ENCODE measurements around the gene RELN. TPM values are rescaled to one million over a fixed set of nuclear protein-coding genes. Genes with fewer than 3 reads are reported as not detected.

The RELN gene
- polyA plus RNA-seq, 1 donor (not counting 4 experiments of a cell fraction or from before 2014, with no cell fraction given), result not detected

DNA sequence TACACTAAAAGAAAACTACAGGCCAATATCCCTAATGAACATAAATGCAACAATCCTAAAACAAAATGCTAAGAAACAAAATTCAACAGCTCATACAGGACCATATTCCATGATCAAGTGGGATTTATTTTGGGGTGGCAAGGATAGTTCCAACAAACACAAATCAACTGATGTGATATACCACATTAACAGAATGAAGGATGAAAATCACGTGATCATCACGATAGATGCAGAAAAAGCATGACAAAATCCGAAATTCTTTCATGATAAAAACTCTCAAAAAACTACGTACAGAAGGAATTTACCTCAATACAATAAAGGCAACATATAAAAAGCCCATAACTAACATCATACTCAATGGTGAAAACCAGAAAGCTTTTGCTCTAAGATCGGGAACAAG is 124.0 kb downstream of the RELN start:
- Histone ChIP-seq H3K79me2 (ENCODE audit: control insufficient read depth, insufficient read depth, low read length) (no peaks in the 10 kb centered on the region), H3K9me1 (ENCODE audit: control insufficient read depth, extremely low read depth, insufficient read depth, low read length) (no peaks in the 10 kb centered on the region)
- dilution Hi-C loops (cut with MboI; ENCODE audit: extremely low pct_ligation_motif_present, low sequenced_read_pairs), result no loop called here

DNA sequence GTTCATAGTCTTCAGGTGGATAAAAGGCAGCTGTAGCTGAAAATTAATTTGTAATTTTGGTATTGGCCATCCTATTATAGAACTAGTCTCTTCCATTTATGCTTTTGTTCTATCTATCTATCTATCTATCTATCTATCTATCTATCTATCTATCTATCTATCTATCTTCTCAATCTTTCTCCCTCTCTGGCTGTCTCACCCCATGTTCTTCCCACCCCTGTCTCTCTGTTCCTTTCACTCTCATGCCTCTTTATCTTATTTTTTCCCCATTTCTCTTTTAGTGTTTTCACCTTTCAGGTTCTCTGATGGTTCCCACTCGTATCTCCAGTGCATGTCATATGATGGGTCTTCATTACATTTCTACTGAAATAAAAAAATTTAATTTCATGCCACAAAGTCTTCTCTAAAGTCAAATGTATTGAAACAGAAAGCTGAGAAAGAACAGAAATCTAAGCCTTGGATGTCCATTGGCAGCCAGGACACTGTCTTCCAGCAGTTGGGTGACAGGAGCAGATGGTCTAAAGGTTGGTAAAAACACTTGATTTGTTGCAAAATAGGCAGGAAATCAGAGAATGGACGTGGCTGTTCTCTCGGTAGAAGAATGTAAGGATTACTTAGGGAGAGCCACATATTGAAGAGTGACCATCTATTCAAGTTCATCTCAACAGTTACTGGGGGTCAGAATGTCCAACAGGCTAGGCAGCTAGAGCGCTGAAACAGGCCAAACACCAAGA is 127.0 kb downstream of the RELN start:
- Histone ChIP-seq H3K79me2 (ENCODE audit: control insufficient read depth, insufficient read depth, low read length) (no peaks in the 10 kb centered on the region), H2AFZ (ENCODE audit: control insufficient read depth, low read length) (no peak overlapping the region), H3K36me3 (ENCODE audit: control insufficient read depth in 2 of 2, extremely low read depth in 1 of 2, insufficient read depth in 2 of 2, low read length in 2 of 2) (no peaks in the 10 kb centered on the region), H4K20me1 (ENCODE audit: control insufficient read depth, extremely low read depth, insufficient read depth, low read length) (no peaks in the 10 kb centered on the region), H3K9ac (ENCODE audit: control insufficient read depth, extremely low read depth, insufficient read depth, low read length) (no peak overlapping the region), H3K4me1 (ENCODE audit: control insufficient read depth, extremely low read depth, insufficient read depth, low read length) (no peaks in the 10 kb centered on the region), H3K27ac (ENCODE audit: control insufficient read depth, insufficient read depth, low read length) (no peak overlapping the region), H3K4me3 (ENCODE audit: control insufficient read depth in 2 of 3, extremely low read depth in 1 of 3, insufficient read depth in 2 of 3, low read depth in 1 of 3, low read length in 3 of 3) (no peak overlapping the region), H3K4me2 (ENCODE audit: control insufficient read depth, extremely low read depth, insufficient read depth, low read depth, low read length) (no peak overlapping the region), H3K9me3 (ENCODE audit: control insufficient read depth, low read depth, low read length) (no peaks in the 10 kb centered on the region), H3K27me3 (ENCODE audit: control insufficient read depth, extremely low read depth, insufficient read depth, low read length) (no peaks in the 10 kb centered on the region), H3K9me1 (ENCODE audit: control insufficient read depth, extremely low read depth, insufficient read depth, low read length) (no peaks in the 10 kb centered on the region)
- FAIRE-seq, result no peak
- DNase-seq (ENCODE audit: low read depth, low spot score), result no peak
- dilution Hi-C loops (cut with MboI; ENCODE audit: extremely low pct_ligation_motif_present, low sequenced_read_pairs), result no loop called here
- no peak for TF ChIP-seq EZH2 (IDR thresholded peaks at IDR 0.05; ENCODE audit: low read length)
- TF ChIP-seq, protein P1, sequence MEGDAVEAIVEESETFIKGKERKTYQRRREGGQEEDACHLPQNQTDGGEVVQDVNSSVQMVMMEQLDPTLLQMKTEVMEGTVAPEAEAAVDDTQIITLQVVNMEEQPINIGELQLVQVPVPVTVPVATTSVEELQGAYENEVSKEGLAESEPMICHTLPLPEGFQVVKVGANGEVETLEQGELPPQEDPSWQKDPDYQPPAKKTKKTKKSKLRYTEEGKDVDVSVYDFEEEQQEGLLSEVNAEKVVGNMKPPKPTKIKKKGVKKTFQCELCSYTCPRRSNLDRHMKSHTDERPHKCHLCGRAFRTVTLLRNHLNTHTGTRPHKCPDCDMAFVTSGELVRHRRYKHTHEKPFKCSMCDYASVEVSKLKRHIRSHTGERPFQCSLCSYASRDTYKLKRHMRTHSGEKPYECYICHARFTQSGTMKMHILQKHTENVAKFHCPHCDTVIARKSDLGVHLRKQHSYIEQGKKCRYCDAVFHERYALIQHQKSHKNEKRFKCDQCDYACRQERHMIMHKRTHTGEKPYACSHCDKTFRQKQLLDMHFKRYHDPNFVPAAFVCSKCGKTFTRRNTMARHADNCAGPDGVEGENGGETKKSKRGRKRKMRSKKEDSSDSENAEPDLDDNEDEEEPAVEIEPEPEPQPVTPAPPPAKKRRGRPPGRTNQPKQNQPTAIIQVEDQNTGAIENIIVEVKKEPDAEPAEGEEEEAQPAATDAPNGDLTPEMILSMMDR (optimal IDR thresholded peaks at IDR 0.05 in 1 of 3, IDR thresholded peaks at IDR 0.05 in 1 of 3, conservative IDR thresholded peaks at IDR 0.05 in 1 of 3; ENCODE audit: extremely low read depth in 1 of 3, insufficient read depth in 2 of 3, low read length in 3 of 3), result no peak

More for the DNA sequence above, 124.0 kb downstream of the RELN start:
- FAIRE-seq, result no peak
- no peak overlapping the region for H3K9ac ChIP-seq (ENCODE audit: control insufficient read depth, extremely low read depth, insufficient read depth, low read length)
- H3K9me3 ChIP-seq (ENCODE audit: control insufficient read depth, low read depth, low read length), result no peaks in the 10 kb centered on the region
- no peaks in the 10 kb centered on the region for H3K4me1 ChIP-seq (ENCODE audit: control insufficient read depth, extremely low read depth, insufficient read depth, low read length)
- TF ChIP-seq, protein P1 (optimal IDR thresholded peaks at IDR 0.05 in 1 of 3, IDR thresholded peaks at IDR 0.05 in 1 of 3, conservative IDR thresholded peaks at IDR 0.05 in 1 of 3; ENCODE audit: extremely low read depth in 1 of 3, insufficient read depth in 2 of 3, low read length in 3 of 3), result no peak
- no peak for TF ChIP-seq EZH2 (IDR thresholded peaks at IDR 0.05; ENCODE audit: low read length)
- no peaks in the 10 kb centered on the region for H3K27me3 ChIP-seq (ENCODE audit: control insufficient read depth, extremely low read depth, insufficient read depth, low read length)
- H4K20me1 ChIP-seq (ENCODE audit: control insufficient read depth, extremely low read depth, insufficient read depth, low read length), result no peaks in the 10 kb centered on the region
- H3K36me3 ChIP-seq (ENCODE audit: control insufficient read depth in 2 of 2, extremely low read depth in 1 of 2, insufficient read depth in 2 of 2, low read length in 2 of 2), result no peaks in the 10 kb centered on the region
- DNase-seq (ENCODE audit: low read depth, low spot score), result no peak
- H3K27ac ChIP-seq (ENCODE audit: control insufficient read depth, insufficient read depth, low read length), result no peak overlapping the region
- H2AFZ ChIP-seq (ENCODE audit: control insufficient read depth, low read length), result no peak overlapping the region
- H3K4me2 ChIP-seq (ENCODE audit: control insufficient read depth, extremely low read depth, insufficient read depth, low read depth, low read length), result no peak overlapping the region
- no peak overlapping the region for H3K4me3 ChIP-seq (ENCODE audit: control insufficient read depth in 2 of 3, extremely low read depth in 1 of 3, insufficient read depth in 2 of 3, low read depth in 1 of 3, low read length in 3 of 3)

All from keratinocyte (primary cell).